ENCODE results near the gene FGGY.
"Not testable (repeated sequence)": the region's sequence is repeated elsewhere in the genome, so short reads cannot be mapped to it uniquely, and the experiment has no call there.

FGGY gene

DNA sequence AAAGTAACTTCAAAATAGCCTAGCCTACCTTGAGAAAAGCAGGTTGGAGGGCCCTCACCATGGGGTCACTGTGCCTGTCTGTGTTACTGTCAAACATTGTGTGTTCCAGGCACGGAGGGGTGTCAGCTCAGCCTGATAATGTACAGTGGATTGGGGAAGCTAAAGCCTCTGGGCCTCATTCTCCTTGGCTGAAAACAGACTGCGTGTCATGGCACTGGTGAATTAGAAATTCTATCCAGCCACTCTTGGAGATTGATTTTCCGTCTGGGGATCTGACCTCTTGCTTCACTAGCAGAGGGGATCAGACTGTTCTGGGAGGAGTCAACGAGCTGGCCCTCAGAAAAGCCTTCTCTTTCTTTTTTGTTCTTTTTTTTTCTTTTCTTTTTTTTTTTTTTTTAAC, 394.4 kb downstream of the FGGY start:
- no peak for DNase-seq

DNA sequence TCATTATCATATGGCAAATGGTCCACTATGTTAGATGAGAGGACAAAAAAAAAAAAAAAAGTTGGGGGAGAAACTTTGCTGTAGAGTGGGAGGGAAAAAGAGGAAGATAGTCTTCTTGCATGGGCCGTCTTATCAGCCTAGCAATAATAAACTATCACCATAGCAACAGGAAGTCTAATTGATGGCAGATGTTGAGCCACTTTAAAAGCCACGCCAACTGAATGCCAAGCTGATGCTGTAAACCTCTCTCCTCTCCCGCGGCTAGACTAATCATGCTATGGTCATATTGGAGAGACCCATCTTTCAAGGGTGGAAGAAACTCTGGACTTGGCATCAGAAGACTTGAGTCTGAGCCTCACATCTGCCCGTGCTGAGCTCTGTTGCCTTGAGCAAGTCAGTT, 395.7 kb downstream of the FGGY start:
- DNase-seq = no peak

DNA sequence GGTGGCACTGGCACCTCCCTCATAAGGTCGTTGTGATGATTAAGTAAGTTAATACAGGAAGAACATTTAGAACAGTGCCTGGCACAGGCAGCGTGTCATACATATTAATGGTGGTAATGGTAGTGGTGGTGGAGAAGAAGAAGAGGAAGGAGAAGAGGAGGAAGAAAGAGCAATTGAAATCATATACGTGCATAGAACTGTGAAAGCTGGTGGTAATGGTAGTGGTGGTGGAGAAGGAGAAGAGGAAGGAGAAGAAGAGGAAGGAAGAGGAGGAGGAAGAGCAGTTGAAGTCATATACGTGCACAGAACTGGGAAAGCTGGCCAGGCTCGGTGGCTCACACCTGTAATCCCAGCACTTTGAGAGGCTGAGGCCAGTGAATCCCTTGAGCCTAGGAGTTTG, 396.5 kb downstream of the FGGY start:
- no peak for DNase-seq

DNA sequence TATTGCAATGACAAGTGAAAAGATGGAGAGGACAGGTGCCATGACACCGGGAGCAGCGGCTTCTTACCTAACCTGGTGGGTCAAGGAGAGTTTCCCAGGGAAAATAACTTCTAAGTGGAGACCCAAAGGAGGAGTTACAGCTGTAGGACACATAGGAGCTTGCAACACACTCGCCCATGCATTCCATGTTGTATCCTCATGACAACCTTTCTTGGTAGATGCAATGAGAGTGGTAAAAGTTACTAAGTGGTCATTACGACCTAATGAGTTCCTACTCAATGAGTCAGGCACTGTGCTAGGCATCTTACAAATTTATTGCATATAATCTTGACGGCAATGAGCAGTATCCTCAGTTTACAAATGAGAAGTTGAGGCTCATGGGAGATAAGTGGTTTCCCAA, 398.4 kb downstream of the FGGY start:
- no peak for DNase-seq

DNA sequence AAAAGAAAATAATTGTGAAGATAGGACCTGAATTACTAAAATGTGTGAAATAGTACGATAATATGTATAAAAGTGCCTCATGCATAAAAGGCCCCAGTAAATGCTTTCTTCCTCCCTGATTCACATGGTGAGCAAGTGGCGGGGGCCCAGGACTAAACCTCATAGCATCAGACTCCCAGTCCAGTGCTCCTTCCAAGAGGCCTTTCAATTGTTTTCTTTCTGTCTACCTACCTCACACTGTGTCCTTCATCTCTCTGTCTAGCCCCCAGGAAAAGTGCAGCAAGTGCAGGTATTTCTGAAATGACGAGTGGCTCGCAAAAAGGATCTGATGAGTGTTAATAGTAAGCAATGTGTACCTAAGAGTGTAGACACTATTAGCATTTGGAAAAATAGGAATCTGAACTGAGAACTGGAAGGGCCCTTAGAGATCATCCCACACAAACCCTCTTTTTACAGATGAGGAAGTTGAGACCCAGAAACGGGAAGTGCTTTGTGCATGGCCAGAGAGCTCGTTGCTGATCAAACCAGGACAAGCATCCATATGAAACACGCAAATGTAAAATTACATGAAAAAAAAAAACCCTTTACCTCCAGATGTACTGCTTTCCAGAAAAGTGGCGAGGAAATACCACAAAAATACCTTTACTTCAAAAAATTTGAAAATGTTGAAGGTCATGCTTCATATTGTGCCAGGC, 399.7 kb downstream of the FGGY start:
- DNase-seq = no peak

DNA sequence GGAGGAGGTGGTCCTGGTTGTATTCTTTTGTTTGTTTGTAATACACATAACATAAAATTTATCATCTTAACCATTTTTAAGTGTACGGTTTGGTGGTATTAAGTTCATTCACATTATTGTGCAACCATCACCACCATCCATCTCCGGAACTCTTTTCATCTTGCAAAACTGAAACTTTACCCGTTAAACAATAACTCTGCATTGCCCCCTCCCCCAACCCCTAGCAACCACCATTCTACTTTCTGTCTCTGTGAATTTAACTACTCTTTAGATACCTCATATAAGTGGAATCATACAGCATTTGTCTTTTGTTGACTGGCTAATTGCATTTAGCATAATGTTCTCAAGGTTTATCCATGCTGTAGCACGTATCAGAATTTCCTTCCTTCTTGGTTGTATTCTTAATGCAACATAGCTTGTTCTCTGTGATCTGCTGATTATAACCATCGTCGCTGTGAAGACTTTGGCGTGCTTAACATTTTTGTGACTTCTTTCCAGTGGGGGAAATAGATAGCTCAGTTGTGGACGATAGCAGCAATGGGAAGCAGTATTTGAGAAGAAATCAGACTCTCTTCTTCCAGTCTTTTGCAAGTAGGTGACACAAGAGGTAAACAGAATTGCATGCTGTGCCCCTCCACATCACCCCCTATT, 400.4 kb downstream of the FGGY start:
- no peak for DNase-seq

DNA sequence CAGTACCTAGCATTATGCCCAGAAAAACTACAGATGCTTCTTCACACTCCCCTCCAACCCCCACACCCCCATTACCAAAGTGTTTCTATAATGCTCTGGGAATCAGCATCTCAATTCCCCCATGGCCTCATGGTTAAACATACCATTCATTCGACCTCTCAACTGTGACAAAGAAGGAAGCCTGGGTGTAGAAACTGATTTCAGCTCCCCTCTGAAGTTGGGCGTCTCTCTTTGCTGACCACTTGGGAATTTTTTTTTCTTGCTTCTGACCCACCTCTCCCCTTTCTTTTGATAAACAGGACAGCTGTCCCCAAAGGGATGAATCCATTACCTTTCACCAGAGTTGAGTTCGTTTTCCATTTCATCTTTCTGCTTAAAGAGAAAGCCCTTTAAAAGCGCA, 401.5 kb downstream of the FGGY start:
- no peak for DNase-seq

DNA sequence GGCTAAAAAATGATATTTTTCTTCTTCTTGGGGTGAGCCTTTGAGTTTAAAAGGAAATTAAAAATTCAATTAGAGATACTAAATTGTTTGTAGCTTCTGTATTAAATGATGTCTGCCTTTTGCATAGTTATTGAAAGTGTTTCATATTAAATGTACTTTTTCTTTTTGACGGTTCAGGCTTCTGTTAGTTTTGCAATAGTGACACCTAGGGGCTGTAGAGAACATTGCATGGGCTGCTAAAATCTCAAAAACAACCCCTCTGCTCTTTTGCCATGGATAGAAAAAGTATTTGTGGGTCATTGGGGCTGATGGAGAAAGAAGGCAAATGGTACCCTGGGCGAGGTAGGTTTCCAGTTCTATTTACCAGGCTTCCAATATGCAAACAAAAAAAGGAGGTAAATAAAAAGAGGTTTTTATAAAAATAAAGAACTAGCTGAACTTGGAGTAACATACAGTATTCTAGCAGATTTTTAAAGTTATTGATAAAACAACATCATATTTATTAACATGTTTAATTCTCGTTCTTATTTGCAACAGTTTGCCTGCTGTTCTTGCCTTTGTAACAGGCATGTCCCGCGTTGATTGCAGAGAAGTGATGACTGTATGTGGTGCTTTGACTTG, 402.4 kb downstream of the FGGY start:
- no peak for DNase-seq

DNA sequence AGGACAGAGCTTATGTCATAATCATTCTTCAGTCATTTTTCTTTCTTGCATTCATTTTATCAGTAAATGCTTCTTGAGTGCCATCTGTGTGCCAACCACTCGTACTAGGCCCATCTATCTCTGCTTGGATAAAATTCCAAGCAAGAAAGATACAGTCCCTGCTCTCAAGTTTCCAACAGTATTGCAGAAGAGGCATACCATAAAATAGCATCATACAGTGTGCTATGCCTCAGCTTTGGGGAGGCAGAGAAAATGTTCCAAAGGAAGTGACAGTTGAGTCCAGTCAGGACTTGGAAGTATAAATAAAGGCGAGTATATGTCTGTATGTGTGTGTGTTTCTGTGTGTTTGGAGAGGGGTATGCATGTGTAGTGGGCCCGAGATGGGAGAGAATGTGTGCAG, 404.5 kb downstream of the FGGY start:
- DNase-seq = no peak

DNA sequence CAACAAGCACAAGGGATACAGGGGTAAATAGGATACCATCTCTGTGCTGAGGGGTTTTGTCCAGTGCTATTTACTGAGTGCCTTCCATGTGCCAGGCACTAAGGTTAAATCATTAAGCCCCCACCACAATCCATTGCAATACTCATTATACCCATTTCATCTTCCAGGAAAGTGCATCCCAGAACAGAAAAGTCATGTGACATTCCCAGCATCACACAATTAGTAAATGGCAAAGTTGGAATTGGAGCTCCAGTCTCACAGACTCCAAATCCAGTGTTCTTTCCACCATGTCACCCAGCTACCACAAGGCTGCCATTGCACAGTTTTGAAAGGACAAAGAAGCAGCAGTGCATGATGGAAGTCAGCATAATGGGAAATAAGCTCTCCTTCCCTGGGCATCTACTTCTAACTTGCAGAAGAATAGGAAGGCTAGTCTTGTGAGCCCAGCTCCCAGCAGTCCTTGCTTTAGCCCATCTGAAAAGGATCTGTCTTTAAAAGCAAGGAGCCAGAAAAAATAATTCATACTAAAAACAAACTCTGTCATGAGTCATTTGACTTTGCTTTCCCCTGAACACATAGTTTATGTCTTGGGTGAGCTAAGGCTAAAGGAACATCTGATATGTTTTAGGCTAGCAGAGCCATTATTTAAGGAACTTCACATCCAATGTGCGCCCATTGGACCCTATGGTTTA, 406.5 kb downstream of the FGGY start:
- no peak for DNase-seq

DNA sequence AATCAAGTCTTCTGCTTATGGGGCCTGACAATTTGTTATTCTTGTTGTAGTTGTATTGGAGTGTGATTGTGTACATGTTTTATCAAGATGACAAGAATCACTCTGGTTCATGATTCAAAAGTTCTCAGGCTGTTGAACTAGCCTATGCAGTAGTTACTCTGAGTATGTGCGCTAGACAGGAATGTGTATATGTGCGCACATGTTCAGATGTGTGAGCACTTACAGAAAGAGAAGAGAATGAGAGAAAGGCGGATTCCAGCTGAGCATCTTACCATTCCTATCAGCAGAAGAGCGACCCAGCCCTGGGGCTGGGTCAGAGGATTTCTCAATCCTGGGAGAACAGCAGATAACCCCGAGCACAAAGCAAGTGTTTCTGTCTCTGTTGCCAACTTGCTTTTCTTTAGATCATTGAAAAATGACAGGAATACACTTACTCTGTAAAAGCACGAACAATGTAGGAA, 407.1 kb downstream of the FGGY start:
- DNase-seq = no peak

DNA sequence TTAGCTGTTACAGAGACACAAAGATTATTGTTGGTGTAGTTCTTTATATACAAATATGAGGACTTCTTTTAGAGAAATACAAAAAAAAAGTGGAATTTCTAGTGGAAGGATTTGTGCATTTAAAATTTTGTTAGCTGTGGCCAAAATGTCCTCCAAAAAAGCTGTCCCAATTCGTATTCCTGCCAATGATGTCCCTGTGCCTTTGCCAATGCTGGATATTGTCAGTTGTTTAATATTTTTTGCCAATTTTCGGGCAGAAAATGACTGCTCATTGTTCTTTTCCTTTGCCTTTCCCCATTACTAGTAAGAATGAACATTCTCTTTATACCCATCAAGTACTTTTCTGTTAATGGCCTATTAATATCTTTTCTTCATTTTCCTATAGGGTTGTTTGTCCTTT, 407.8 kb downstream of the FGGY start:
- DNase-seq = no peak

DNA sequence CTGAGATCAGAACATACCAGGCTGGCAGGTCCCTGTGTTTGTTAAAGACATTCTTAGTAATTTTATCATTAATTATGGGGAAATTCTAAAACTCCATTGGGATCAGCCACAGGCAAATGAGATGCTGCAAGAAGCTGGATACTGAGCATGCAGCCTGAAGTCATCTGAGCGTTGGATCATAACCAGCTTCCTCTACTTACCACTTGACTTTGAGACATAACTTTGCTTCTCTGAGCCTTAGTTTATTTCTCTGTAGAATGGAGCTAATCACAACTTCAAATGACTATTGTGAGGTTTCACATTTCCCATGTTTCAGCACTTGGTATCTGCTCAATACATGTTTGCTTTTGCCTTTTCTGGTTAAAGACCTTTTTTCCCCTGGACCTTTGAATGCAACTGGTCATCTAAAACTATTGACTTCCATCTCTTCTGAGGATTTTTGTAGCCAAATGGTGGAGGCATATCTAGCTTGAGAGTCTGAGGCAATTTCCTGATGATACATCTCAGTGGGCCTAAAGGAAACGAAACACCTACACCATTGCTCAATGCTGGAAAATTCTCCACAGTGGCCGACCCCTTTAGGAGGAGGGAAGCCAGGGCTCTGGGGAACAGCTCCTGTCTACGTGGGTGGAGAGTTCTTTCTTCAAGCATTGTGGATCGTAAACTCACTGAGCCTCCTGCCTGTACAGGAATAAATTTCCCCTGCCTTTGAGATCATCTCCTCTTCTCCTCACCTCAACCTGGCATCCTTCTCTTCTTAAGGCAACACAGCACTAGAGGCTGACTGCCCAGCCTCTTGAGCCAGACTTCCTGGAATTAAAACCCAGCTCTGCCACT, 408.8 kb downstream of the FGGY start:
- no peak for DNase-seq

DNA sequence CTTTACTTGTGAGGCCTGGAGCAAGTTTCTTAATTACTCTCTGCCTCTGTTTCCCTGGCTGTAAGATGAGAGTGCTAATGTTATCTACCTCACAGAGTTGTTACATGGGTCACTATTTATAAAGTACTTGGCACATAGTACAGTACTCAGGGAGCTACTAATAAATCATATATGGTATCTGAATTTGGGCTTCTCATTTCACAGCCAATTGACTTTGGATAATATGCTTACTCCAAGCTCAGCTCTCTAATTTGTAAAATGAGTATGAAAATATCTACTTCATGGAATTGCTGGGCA, 409.4 kb downstream of the FGGY start:
- DNase-seq = no peak

DNA sequence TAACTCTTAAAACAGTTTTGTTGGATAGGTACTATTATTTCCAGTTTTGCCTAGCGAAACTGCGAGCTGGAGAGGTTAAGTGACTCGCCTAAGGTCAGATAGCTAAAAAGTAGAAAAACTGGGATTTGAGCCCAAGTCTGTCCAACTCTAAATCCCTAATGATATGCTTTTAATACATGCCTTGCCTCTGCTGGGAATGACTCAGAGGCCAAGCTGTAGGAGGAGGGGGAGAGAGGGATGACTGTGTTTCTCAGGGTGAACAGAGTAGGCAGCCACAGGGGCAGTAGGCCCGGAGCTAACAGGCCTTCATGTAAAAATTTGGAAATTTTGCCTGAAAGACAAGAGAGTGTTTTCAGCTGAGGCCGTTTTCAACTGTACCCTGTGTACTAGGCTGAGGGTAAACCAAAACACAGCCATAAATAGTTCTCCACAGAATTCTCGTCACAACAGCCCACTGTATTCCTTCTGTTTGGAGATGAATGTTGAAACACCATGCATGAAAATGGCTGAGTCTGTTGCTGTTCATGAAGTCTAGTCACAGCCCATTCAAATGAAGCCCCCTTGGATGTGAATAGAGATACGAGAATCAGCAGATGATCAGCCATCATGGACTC, 410.4 kb downstream of the FGGY start:
- DNase-seq = no peak

DNA sequence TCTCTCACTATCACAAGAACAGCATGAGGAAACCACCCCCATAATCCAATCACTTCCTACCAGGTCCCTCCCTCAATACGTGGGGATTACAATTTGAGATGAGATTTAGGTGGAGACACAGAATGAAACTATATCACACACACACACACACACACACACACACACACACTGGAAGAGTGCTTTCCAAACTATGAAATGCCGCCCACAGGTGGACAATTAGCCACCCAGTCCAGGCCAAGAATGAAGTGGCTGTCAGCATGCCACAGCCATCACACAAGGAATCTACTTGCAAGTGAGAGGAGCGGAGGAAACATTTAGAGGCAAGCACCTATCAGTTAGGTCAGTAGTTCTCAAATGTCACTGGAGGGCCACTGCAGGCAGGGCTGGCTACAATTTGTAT, 412.4 kb downstream of the FGGY start:
- DNase-seq = no peak

DNA sequence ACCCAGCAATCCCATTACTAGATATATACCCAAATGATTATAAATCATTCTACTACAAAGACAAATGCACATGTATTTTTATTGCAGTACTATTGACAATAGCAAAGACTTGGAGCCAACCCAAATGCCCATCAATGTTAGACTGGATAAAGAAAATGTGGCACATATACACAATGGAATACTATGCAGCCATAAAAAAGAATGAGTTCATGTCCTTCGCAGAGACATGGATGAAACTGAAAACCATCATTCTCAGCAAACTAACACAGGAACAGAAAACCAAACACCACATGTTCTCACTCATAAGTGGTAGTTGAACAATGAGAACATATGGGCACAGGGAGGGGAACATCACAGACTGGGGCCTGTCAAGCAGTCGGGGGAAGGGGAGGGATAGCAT, 414.0 kb downstream of the FGGY start:
- DNase-seq = not testable (repeated sequence)

DNA sequence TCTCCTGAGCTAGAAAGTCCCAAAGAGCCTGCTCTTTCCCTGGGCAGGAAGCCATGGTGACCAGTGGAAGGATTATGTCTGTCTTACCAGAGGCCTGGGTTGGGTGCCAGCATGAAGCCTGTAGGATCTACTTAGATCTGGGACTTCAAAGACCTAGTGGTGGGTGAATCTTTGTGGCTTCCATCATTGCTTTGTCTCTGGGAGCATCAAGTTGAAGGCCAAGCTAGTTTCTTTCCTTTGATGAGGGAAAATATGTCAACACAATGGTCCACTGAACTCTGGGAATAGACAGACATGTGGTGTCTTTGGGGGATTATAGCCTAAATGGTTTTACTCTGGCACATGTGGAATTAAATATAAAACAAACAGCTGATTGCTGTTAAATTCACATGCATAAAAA, 417.3 kb downstream of the FGGY start:
- no peak for DNase-seq

DNA sequence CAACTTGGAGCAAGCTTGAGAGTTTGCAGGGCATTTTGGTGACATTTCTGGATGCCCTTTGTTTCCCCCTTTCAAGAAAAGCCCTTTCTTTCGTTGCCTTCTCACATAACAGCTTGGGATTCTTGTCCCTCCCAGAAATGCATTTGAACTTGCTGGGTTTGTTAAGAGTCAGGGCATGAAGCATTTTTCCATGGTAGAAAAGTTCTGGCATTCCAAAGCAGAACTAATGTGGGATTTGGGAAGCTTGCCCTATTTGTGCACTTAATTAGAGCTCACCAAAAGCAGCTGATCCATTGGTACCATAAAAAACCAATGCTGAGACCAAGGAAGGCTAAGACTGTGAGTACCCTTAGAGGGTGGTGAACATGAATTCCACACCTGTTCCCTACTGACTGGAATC, 418.1 kb downstream of the FGGY start:
- DNase-seq = no peak

DNA sequence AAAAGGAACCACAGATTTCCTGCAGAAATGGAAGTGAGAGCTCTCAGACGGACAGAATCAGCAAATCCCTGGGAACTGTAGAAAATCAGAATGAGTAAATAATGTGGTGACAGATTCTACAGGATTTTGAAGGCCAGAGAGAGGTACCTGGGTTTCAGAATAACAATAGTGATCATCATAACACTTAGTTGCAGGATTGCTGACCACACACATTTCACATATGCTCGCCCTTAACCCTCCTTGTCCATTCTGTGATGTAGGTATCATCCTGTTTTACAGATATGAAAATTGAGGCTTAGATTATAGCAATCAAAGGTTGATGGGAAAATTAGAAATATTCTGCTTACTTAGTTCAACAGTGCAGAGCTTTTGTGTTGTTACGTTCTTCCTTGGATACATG, 419.9 kb downstream of the FGGY start:
- no peak for DNase-seq

DNA sequence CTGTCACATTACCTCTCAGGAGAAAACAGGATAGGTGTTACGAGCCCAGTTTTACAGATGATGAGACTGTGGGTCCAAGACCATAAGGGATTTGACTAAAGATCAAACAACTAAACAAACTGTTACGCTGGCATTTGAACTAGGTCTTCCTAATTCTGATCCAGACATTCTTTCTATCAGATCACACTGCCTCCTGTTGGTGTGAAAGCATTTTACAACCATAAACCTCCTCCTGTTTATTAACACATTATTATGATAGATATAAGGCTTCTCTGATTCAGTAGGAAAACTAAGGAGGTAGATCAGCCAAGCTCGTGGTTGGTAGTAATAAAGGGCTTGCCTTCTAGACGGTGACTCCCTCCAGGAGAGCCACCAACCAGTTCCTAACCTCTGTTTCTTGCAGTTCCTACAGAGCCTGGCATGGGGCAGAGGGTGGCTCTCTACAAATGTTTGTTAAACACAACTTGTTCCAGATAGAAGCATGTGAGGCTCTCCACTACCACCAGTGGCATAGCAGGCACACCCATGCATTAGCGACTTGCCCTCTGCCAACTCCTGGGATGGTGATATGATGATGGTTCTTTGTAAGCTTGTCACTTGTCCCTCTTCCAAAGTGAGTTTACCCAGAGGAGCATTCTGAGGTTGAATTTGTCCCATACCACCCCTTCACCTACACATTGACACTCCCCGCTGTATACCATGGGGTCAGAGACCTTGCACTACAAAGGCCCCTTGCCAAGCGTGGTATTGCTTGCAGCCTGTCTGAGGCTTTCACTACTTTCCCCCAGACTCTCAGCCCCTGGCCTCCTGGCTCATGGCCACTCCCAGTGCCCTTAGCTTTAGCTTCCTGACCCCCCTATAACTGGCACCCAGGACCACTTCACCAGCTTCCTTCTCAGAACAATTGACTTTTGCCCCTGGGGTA, 421.4 kb downstream of the FGGY start:
- no peak for DNase-seq

DNA sequence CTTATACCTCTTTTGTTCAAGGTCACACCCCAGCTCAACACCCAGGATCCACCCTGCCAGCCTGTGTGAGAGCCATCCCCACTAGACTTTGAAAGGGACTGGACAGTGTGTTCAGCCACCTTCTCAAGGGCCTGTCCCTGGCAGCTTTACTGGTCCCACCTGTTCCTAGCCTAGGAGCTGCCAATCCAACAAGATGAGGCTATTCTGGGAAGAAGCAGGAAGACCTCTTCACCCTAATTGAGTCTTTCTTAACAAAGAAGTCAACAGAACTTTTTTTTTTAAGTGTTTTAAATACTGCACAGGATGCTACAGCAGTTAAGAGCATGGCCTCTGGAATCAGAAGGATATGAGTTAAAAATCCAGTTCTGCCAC, 422.1 kb downstream of the FGGY start:
- no peak for DNase-seq
